SJCRH30 (cell line): ENCODE results near the gene ILF3. TPM values are rescaled to one million over a fixed set of nuclear protein-coding genes. Genes with fewer than 3 reads are reported as not detected.
"Not testable (repeated sequence)": the region's sequence is repeated elsewhere in the genome, so short reads cannot be mapped to it uniquely, and the experiment has no call there.

ENCODE experiments used
- DNase-seq, 2 experiments: peaks; one replicate each; pipeline ENCODE4 v3.0.0-alpha.2; 2015 to 2020
- H3K27ac ChIP-seq: fragments of 250-450 bp; sonication (Bioruptor Pico); 2 replicates; pipeline ENCODE4 v1.5.1; 2020; ENCODE audit warnings: mild to moderate bottlenecking, moderate library complexity
- H3K27me3 ChIP-seq: fragments of 250-450 bp; sonication (Bioruptor Pico); 2 replicates; pipeline ENCODE4 v1.5.1; 2020; ENCODE audit warnings: mild to moderate bottlenecking, moderate library complexity
- H3K36me3 ChIP-seq: fragments of 250-450 bp; sonication (Bioruptor Pico); 2 replicates; pipeline ENCODE4 v1.5.1; 2020; ENCODE audit warnings: mild to moderate bottlenecking, moderate library complexity
- H3K4me1 ChIP-seq: fragments of 250-450 bp; sonication (Bioruptor Pico); 2 replicates; pipeline ENCODE4 v1.5.1; 2020; ENCODE audit warnings: mild to moderate bottlenecking, moderate library complexity
- H3K4me3 ChIP-seq: fragments of 250-450 bp; sonication (Bioruptor Pico); 2 replicates; pipeline ENCODE4 v1.5.1; 2020; ENCODE audit warnings: mild to moderate bottlenecking, moderate library complexity
- H3K9me3 ChIP-seq: fragments of 250-450 bp; sonication (Bioruptor Pico); replicated peaks from 2 replicates; pipeline ENCODE4 v1.5.1; 2020; ENCODE audit warnings: mild to moderate bottlenecking, moderate library complexity
- total RNA-seq: library from RNA; depleted of rRNA; stranded (reverse); fragments of >200 nt; shearing (Covaris generic); gene quantifications from 2 replicates; pipeline ENCODE4 v1.2.3, GENCODE V29; 2014

The ILF3 gene
- total RNA-seq, 1 experiment from 2014 or later = 302 TPM

GRCh38 chr19:10654610-10655456 lies 687 bp downstream of the ILF3 start:
- Histone ChIP-seq H3K4me3 (peak overlapping the region; percentile 91), H3K36me3 (peaks cover 36% of the 10 kb centered on the region), H3K27me3 (no peaks in the 10 kb centered on the region), H3K9me3 (no peaks in the 10 kb centered on the region), H3K4me1 (peaks cover 12% of the 10 kb centered on the region), H3K27ac (peak overlapping the region; percentile 99)
- DNase-seq = peak; percentile 74 to 76

GRCh38 chr19:10655457-10656312 lies 1.5 kb downstream of the ILF3 start:
- H3K27ac ChIP-seq = peak overlapping the region; percentile 99
- peaks cover 45% of the 10 kb centered on the region for H3K36me3 ChIP-seq
- peaks cover 12% of the 10 kb centered on the region for H3K4me1 ChIP-seq
- peak; percentile 74 to 78 for DNase-seq
- H3K4me3 ChIP-seq = peak overlapping the region; percentile 91
- no peaks in the 10 kb centered on the region for H3K9me3 ChIP-seq
- H3K27me3 ChIP-seq = no peaks in the 10 kb centered on the region

DNA sequence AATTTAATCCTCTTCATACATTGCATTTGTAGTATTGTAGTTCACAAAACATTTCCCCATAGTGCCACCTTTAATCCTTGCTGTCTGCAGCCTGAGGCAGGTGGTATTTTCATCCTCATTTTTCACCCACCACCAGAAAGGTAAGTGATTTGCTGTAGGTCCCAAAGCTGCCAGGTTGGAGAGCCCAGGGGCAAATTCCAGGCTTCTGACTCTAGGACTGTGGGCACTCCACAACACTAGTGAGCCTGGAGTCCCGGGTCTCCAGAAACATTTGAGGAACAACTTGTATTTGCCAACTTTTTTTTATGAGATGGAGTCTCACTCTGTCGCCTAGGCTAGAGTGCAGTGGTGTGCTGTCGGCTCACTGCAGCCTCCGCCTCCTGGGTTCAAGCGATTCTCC lies 6.2 kb downstream of the ILF3 start:
- peaks cover 64% of the 10 kb centered on the region for H3K36me3 ChIP-seq
- no peak overlapping the region for H3K27ac ChIP-seq
- H3K27me3 ChIP-seq = no peaks in the 10 kb centered on the region
- no peak for DNase-seq
- H3K4me3 ChIP-seq = no peak overlapping the region
- H3K9me3 ChIP-seq = no peaks in the 10 kb centered on the region
- peaks cover 9% of the 10 kb centered on the region for H3K4me1 ChIP-seq

DNA sequence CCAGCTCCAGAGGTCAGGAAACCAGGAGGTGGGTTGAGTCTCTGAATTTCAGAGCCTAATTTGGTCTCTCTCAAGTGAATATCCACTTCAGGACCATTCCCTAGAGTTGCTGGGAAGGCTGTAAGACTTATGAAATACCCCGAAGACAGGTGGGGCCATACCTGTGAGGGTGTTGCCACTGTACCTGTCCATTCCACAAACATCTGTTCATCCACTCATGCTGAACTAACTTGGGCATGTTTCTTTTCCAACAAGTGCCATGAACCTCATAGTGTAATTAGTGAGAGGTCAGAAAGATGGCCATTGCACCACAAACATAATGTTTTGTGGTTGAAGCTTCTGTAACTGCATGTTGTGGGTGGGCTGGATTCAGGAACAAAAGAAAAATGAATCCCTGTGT lies 7.8 kb downstream of the ILF3 start:
- Histone ChIP-seq H3K36me3 (peaks cover 61% of the 10 kb centered on the region), H3K27ac (no peak overlapping the region), H3K4me1 (peaks cover 2% of the 10 kb centered on the region), H3K4me3 (no peak overlapping the region), H3K27me3 (no peaks in the 10 kb centered on the region), H3K9me3 (no peaks in the 10 kb centered on the region)
- DNase-seq = no peak

DNA sequence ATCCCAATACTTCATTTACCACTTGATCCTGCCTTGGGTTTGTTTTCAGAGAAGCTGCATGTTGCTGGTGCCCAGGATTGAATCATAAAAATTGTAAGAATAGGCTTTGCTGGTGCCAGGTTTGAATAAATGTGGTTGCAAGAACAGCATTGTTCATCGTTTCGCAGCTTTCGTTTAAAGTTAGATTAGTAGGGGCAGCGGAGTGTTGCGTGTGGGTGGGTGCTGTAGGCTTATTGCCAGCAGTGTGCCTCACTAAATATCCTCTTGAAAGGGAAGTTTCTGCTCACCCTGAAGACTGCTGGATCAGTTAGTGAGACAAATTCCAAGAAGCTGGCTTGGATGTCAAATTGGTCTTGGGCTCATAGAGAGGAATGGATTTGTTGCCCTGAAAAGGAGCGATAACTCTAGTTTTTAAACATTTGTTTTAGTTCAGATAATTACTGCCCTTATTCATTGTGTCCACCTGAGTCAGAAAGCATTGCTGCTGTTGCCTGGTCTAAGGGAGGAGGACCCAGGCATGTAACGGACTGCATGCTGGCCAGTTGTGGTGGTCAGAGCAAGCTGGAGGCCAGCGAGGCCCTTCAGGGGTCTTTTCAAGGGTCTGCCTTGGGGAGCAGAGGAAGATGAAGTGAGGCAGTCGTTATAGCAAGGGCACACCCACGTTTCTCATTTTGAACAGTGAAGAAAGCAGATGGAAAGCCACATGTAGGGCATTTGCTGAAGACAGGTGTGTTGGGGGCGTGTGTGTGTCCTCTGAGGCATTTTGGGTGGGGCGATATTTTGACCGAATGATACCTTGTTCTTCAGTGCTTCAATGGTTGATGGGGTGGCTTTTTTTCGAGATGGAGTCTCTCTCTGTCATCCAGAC lies 8.5 kb downstream of the ILF3 start:
- Histone ChIP-seq H3K36me3 (peaks cover 61% of the 10 kb centered on the region), H3K27ac (no peak overlapping the region)

DNA sequence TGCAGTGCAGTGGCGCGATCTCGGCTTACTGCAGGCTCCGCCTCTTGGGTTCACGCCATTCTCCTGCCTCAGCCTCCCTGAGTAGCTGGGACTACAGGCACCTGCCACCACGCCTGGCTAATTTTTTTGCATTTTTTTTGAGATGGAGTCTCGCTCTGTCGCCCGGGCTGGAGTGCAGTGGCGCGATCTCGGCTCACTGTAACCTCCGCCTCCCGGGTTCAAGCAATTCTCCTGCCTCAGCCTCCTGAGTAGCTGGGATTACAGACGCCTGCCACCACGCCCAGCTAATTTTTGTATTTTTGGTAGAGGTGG lies 9.1 kb downstream of the ILF3 start:
- H3K36me3 ChIP-seq = peaks cover 63% of the 10 kb centered on the region
- H3K9me3 ChIP-seq, H3K4me3 ChIP-seq, H3K27me3 ChIP-seq, H3K4me1 ChIP-seq, DNase-seq, H3K27ac ChIP-seq: not testable (repeated sequence)

More for the DNA sequence above, 8.5 kb downstream of the ILF3 start:
- H3K4me1 ChIP-seq = peaks cover 2% of the 10 kb centered on the region
- DNase-seq = no peak
- H3K27me3 ChIP-seq = no peaks in the 10 kb centered on the region
- no peaks in the 10 kb centered on the region for H3K9me3 ChIP-seq
- no peak overlapping the region for H3K4me3 ChIP-seq

DNA sequence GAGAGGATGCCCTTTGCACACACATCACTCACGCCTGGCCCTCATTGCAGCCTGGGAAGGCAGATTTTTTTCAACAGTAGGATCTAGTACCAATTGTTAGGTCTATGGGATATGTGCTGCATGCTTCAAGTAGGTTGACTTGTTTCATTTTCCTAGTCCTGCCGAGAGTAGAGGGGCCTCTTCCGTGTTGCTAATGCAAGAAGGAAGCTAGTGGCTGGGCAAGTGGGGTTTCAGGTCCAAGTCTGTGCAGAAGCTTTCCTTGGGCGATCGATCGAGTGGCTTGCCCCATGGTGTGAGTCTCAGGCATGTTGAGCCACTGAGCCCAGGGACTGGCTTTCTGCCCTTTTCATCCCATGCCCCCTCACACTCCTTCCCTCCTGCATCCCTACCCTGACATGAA lies 13.7 kb downstream of the ILF3 start:
- no peak overlapping the region for H3K27ac ChIP-seq

GRCh38 chr19:10669246-10669645 lies 15.1 kb downstream of the ILF3 start:
- H3K9me3 ChIP-seq = no peaks in the 10 kb centered on the region
- no peak overlapping the region for H3K27ac ChIP-seq
- H3K4me1 ChIP-seq = peaks cover 9% of the 10 kb centered on the region
- peaks cover 64% of the 10 kb centered on the region for H3K36me3 ChIP-seq
- H3K4me3 ChIP-seq = no peak overlapping the region
- no peak for DNase-seq
- H3K27me3 ChIP-seq = no peaks in the 10 kb centered on the region

More for the DNA sequence above, 13.7 kb downstream of the ILF3 start:
- Histone ChIP-seq H3K36me3 (peaks cover 59% of the 10 kb centered on the region), H3K27me3 (no peaks in the 10 kb centered on the region), H3K9me3 (no peaks in the 10 kb centered on the region), H3K4me3 (no peak overlapping the region), H3K4me1 (peaks cover 9% of the 10 kb centered on the region)
- DNase-seq = no peak

- Histone ChIP-seq H3K4me1 (peaks cover 9% of the 10 kb centered on the region), H3K4me3 (no peak overlapping the region), H3K9me3 (no peaks in the 10 kb centered on the region), H3K27me3 (no peaks in the 10 kb centered on the region), H3K27ac (no peak overlapping the region), H3K36me3 (peaks cover 70% of the 10 kb centered on the region)
- no peak for DNase-seq
Measured at GRCh38 chr19:10670182-10670581, 16.0 kb downstream of the ILF3 start.

GRCh38 chr19:10670876-10671804 lies 17.0 kb downstream of the ILF3 start:
- H3K4me3 ChIP-seq = no peak overlapping the region
- H3K36me3 ChIP-seq = peaks cover 70% of the 10 kb centered on the region
- peak; percentile 28 to 39 for DNase-seq
- H3K27me3 ChIP-seq = no peaks in the 10 kb centered on the region
- no peaks in the 10 kb centered on the region for H3K9me3 ChIP-seq
- H3K27ac ChIP-seq = no peak overlapping the region
- H3K4me1 ChIP-seq = peaks cover 9% of the 10 kb centered on the region

DNA sequence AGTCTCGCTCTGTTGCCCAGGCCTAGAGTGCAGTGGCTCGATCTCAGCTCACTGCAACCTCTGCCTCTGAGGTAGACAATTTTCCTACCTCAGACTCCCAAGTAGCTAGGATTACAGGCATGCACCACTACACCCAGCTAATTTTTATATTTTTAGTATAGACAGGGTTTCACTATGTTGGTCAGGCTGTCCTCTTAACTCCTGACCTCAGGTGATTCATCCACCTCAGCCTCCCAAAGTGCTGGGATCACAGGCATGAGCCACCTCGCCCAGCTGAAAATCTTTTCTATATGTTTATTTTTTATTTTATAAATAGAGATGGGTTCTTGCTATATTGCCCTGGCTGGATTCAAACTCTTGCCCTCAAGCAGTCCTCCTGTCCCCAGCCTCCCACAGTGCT lies 17.8 kb downstream of the ILF3 start:
- H3K27me3 ChIP-seq, H3K4me1 ChIP-seq, H3K27ac ChIP-seq, DNase-seq, H3K4me3 ChIP-seq, H3K9me3 ChIP-seq: not testable (repeated sequence)
- peaks cover 66% of the 10 kb centered on the region for H3K36me3 ChIP-seq

GRCh38 chr19:10675214-10675613 lies 21.1 kb downstream of the ILF3 start:
- DNase-seq, H3K4me1 ChIP-seq, H3K9me3 ChIP-seq, H3K27me3 ChIP-seq, H3K4me3 ChIP-seq, H3K27ac ChIP-seq: not testable (repeated sequence)
- H3K36me3 ChIP-seq = peaks cover 80% of the 10 kb centered on the region

- H3K36me3 ChIP-seq = peaks cover 82% of the 10 kb centered on the region
- H3K27me3 ChIP-seq = no peaks in the 10 kb centered on the region
- H3K9me3 ChIP-seq = no peaks in the 10 kb centered on the region
- H3K4me1 ChIP-seq = no peaks in the 10 kb centered on the region
- DNase-seq = no peak
- no peak overlapping the region for H3K27ac ChIP-seq
- H3K4me3 ChIP-seq = no peak overlapping the region
Measured at GRCh38 chr19:10677751-10678150, 23.6 kb downstream of the ILF3 start.

DNA sequence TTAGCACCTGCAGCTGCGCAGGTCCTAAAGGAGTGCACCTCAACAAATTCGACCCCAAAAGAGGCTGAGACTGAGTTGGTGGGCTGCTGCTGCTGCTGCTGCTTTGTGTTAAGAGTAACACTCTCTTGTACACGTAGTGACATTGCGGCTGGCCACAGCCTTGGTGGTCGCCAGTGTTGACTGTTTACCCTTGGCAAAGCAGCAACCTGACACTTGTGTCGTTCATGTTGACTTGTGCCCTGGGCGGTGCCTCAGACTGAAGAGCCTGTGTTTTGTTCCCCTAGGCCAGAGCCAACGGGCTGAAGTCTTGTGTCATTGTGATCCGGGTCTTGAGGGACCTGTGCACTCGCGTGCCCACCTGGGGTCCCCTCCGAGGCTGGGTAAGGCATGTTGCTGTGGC lies 24.7 kb downstream of the ILF3 start:
- H3K4me3 ChIP-seq = no peak overlapping the region
- H3K9me3 ChIP-seq = no peaks in the 10 kb centered on the region
- no peaks in the 10 kb centered on the region for H3K27me3 ChIP-seq
- no peak for DNase-seq
- H3K27ac ChIP-seq = no peak overlapping the region
- H3K4me1 ChIP-seq = no peaks in the 10 kb centered on the region
- peaks cover 82% of the 10 kb centered on the region for H3K36me3 ChIP-seq
